ENCODE data around the gene GPR62.
"Not testable (repeated sequence)": the region's sequence is repeated elsewhere in the genome, so short reads cannot be mapped to it uniquely, and the experiment has no call there.

The GPR62 gene, protein sequence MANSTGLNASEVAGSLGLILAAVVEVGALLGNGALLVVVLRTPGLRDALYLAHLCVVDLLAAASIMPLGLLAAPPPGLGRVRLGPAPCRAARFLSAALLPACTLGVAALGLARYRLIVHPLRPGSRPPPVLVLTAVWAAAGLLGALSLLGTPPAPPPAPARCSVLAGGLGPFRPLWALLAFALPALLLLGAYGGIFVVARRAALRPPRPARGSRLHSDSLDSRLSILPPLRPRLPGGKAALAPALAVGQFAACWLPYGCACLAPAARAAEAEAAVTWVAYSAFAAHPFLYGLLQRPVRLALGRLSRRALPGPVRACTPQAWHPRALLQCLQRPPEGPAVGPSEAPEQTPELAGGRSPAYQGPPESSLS

DNA sequence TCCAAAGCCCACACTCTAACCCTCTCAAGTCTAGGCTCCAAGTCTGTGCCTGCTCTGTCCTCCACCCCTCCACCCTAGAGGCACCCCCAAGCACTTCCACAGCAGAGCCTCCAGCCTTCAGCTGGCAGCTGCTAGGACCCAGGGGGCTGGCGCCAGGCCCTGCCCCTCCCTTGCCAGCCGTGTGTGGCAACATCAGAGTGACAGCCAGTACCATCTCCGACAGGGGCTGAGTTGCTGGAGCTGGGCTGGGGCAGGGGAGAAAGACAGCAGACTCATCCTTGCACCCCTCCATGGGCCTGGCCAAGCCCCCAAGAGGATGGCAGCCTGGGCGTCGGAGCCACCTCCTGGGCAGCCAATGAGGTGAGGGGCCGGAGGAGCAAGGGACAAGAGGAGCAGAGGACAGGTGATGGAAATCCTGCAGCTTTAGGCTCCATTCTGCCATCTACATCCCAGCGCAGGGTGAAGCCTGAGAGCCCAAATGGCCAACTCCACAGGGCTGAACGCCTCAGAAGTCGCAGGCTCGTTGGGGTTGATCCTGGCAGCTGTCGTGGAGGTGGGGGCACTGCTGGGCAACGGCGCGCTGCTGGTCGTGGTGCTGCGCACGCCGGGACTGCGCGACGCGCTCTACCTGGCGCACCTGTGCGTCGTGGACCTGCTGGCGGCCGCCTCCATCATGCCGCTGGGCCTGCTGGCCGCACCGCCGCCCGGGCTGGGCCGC, at the start of gene GPR62:
Gene GPR62, plus strand, starts transcription at position 207 of the 718 bp plus-strand sequence. Its CDS starts 272 bp downstream, at position 479.
- DNase-seq, result no peak

DNA sequence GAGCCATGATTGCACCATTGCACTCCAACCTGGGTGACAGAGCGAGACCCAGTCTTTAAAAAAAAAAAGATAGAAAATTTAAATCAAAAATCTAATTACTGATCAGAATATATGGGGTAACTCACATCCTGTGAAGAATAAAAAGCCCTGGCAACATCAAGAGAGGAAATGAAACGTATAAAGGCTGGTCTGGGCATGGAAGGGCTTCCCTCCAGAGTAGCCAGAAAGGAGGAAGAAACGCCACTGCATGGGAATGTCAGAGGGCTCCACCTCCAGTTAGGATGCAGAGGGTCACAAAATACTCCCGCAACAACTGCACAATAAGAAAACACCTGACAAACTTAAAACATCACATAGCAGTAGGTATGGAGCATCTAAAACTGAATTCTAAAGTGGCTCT, 47.2 kb upstream of the GPR62 start:
- no peak for DNase-seq

DNA sequence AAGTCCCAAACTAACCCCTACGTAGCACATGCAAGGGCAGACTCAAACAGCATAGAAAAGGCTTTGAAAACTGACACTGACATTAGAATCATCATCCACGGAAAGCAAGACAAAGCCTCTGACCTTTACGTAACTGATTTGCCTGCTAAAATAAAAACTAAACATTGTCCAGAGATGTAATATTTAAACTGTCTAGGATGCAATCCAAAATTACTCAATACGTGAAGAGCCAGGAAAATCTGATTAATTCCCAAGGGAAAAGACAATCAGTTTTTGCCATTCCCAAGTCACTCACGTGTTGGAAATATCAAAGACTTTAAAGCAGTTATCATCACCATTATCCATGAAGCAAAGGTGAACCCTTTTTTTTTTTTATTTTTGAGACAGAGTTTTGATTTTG, 38.8 kb upstream of the GPR62 start:
- DNase-seq, result no peak

DNA sequence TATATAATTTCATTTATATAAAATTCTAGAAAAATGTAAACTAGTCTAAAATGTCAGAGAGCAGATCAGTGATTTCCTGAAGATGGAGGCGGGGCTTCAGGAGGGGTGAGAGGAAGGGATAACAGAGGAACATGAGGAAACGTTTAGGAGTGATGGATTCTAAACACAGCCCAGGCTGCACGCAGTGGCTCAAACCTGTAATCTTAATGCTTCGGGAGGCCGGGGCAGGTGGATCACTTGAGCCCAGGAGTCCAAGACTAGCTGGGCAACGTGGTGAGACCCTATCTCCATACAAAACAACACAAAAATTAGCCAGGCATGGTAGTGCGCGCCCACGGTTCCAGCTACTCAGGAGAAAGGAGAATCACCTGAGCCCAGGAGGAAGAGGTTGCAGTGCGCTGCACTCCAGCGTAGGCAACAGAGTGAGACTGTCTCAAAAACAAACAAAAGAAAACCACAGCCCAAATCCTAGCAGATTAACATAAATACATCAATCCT, 34.1 kb upstream of the GPR62 start:
- no peak for DNase-seq

DNA sequence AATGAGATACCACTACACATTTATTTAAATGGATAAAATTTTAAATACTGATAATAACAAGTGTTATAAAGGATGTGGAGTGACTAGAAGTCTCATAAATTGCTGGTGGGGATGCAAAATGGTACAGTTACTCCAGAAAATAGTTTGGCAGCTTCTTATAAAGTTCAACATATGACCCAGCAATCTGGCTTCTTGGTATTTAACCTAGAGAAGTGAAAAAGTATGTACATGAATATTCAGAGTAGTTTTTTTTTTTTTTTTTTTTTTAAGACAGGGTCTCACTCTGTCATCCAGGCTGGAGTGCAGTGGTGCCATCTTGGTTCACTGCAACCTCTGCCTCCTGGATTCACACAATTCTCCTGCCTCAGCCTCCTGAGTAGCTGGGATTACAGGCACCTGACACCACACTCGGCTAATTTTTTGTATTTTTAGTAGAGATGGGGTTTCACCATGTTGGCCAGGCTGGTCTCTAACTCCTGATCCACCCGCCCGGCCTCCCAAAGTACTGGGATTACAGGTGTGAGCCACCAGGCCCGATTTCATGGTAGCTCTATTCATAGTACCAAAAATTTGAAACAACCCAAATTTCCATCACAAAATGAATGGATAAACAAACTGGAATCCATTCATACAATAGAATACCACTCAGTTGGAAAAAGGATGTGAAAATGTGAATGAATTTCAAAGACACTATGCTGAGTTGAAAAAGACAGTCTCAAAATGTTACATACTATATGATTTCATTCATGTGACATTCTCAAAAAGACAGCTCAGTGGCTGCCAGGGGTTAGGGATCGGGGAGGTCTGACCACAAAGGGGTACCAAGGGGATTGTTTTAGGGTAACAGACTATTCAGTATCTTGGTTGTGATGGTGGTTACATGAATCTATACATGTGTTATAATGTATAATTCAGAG, 27.9 kb upstream of the GPR62 start:
- no peak for DNase-seq

DNA sequence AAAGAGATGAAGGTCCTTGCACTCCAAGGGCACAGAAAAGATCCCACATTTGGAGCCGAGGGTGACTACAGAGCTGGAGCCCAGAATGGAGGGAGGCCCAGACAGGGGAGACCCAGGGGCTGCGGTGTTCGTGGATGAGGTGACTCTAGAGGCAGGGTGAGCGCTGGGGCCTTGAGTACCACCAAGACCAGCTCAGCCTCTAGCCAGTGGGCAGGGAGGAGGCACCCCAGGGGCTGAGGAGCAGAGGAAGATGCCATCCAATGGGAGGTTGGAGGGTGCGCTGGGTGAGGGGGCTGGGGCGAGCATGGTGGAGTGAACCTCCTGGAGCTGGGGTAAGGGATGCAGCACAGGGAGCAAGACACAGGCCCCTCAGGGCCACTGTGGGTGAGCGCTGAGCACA, 26.7 kb upstream of the GPR62 start:
- DNase-seq, result no peak

DNA sequence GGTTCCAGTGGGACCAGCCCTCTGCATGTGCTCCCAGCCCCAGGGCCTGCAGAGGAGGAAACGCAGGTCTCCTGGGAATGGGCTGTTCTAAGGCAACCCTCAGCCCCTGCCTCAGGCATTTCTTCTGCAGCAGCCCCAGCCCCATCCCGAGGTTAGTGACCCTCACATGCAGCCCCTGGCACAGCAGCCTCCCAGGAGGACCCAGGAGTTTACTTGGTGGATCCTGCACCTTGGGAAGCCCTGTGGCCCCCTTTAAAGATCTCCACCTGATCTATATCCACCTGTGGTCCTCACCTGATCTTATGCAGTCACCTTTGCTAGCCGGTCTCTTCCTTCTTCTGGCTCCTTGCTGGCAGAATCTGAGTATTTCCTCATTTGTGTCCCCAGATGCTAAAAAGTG, 26.2 kb upstream of the GPR62 start:
- not testable (repeated sequence) for DNase-seq

DNA sequence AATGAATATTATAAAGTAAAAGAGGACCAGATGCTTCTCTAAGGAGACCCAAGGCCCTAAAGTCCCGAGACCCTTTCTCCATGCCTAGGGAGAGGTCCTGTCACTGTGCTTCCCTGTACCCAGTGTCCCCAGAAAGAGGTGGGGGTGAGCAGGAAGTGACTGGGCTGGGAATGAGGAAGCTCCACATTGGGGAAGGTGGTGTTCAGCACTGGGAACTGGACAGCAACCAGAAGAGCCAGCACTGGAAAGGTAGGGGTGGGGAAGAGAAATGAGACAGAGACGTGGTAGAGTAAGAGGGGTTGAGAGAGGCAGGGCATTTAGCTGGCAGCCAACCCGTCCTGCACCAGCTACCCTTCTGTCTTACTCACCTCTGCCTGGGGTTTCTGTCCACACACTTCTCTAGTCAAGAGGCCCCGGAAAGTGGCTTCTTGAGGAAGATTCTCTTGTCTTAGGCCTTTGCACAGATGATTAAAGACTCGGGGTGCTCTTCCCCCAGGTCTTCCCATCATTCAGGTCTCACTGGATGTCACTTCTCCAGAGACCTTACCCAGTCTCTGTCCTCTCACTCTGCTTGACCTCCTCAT, 25.7 kb upstream of the GPR62 start:
- peak; percentile 9 for DNase-seq

DNA sequence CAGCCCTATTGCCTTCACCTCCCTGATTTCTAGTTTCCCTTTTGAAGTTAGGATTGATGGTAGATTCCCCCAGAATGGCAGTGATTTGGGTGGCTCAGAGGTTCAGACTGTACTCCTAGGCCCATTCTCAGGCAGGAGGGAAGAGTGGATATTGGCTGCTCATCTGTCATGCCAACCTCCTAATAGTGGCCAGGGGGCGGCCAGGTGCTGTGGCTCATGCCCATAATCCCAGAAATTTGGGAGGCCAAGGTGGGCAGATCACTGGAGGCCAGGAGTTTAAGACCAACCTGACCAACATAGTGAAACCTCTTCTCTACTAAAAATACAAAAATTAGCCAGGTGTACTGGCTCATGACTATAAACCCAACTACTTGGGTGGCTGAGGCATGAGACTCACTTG, 24.7 kb upstream of the GPR62 start:
- no peak for DNase-seq

DNA sequence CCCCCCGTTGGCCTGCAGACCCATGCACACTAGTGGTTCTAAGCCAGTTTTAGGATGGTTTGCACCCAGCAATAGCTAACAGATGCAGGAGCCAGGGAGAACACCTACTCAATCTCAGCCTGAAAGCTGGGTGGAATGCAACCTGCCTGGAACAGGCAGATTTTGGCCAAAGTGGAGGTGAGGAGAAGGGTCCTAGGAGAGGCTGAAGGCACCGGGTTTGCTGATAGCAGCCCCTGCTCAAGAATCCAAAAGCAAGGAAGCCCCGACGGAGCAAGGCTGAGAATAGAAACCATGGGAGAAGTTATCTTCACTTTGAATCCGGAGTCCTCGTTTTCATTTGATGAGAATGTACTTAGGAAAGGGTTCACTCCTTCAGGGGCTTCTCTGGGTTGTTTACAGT, 23.4 kb upstream of the GPR62 start:
- no peak for DNase-seq

DNA sequence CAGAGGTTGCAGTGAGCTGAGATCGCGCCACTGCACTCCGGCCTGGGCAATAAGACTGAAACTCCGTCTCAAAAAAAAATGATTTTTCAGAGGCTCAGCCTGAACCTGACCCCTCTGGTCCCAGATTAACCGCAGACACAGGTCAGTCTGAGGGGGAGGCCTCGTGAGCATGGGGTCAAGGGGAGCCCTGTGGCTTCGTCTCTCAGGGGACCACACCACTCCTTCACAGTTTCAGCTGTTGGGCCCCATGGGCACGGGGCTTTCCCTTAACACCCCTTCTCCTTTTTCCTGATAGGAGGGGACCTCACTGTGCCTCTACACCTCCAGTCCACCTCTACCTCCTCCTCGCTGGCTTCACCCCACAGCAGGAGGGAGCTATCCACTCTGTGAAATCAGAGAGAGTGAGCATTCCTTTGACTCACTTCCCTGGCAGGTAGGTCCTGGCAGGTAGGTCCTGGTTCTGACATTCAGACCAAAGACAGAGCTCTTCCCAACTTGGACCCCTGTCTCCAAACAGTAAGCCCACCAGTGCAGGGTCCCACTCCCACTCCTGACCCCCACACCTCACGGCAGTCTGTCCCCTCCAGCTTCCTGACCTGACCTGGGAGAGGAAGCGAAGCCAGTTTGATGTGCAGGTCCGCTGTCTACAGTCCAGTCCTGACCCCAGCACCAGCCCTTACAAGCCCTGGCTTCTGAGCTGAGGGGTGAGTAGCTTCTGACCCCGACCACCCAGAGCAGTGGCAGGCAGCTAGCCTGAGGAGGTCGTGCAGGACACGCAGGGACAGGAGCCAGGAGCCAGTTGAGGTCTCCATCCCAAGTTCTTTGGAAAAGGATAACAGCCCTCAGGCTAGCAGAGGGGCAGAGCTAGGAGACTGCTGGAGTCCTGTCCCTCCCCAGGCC, 22.5 kb upstream of the GPR62 start:
- no peak for DNase-seq

DNA sequence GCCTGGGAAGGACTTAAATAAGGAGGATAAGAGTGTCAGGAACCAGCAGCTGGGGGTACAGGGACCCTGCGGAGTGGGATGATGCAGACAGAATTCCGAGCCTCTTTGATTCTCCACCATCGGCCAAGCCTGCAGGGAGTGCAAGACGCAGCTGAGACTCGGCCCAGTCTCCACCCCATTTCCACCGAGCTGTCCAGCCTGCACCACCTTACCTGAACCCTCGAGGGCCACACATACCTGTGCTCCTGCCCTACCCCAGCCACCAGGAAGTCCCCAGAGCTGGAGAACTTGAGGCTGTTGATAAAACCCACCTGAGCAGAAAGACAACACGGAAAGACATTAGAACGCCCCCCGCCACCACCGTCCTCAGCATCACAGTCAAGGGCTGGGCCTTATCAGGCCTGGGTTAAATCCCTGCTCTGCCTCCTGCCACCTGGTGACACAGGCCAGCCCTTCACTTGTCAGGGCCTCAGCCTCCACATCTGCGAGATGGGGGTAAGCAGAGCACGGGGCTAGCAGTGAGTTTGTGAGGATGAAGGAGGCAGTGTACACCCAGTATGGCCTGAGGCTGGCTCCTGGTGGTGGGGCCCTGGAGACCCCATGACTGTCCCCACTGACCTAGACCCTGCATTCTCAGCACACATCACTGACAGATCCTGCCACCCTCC, 21.6 kb upstream of the GPR62 start:
- DNase-seq, result no peak

DNA sequence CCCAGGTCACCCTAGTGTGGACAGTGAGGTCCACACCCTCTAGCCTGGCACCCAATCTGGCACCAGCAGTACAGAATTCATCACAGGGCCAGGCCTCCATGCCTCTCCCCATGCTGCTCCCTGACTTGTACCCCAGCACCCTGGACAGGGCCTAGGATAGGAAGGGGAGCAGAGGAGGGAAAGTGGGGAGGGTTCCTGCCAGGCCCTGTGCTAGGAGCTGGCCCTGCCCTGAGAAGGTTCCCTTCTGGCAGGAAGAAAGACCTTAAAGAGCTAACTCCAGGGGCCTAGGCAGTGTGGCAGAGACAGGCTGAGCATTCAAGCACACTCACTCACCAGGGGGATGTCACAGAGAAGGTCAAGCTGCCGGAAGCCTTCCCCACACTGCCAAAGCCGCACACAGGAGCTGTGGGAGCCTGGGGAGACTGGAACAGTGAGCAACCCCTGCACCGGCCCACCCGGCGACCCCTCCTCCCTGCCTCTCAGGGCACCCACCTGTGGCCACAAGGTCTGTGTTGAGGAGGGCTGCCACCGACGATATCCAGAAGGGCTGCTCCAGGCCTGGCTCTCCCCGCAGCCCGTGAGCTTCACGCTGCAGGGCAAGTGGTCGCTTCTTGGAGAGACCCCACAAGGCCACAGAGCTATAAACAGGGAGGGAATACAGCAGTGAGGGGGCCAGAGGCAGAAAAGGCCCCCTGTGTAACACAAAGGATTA, 20.9 kb upstream of the GPR62 start:
- no peak for DNase-seq

DNA sequence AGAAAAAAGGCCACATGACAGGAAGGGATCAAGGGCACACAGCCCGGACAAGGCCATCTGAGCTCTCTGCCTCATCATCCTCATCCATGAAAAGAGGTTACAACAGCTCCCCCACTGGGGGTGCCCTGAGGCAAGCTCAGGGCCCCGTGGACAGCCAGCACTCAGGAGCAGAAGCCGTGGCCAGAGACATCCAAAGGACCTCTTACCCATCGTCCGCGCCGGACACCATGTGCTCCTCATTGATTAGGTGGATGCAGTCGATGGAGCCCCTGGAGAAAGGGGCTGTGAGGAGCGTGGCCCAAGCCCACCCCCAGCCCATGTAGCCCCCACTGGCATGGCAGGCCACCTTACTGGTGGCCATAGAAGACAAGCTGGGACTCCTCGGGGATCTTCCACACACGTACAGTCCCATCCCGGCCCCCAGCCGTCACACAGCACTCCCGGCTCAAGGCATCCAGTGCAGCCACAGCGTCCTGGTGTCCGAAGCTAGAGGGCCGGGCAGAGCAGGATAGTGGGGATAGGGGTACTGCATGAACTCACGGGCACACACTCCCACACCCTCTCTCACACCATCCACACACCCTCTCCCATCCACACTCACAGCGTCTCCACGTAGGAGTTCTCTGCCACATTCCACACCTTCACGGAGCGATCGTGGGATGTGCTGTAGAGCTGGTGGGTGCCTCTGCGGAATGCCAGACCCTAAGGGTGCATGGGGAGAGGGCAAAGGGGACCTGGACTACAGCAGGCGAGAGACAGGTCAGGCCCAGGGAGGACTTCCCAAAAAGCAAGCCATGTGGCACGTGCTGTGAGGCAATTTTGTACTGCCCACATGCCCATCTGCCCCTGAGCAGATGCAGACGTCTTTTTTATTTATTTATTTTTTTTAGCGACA, 19.9 kb upstream of the GPR62 start:
- DNase-seq, result no peak

DNA sequence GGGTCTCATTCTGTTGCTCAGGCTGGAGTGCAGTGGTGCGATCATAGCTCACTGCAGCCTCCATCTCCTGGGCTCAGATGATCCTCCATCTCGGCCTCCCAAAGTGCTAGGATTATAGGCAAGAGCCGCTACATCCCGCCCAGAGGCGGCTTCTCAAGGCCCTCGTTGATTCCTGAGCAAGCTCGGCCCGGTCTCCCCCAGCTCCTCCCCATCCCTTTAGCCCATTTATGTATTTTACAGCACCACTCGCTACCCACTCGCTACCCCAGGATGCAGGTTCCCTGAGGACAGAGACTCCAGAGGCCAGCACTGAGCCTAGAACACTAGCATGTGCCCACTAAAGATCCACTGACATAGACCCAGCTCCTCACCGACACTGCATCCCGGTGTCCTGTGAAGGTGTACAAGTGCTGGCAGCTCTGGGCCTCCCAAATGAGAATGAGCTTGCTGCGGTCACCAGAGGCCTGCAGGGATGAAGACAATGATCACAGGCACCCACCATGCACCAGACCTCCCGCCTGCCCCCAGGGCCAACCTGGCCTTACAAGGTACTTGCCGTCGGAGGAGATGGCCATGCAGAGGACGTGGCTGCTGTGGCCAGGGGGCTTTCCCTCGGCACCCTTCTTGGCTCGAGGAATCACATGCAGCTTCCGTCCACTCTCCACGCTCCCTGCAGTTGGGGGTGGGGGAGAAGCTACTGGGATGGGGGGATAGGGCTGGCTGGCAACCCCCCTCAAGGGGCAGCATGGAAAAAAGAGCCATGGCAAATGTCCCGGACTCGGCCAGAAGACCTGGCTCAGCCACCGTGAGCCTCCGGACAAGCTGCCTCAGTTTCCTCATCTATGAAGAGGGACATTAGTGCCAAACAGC, 19.1 kb upstream of the GPR62 start:
- no peak for DNase-seq

DNA sequence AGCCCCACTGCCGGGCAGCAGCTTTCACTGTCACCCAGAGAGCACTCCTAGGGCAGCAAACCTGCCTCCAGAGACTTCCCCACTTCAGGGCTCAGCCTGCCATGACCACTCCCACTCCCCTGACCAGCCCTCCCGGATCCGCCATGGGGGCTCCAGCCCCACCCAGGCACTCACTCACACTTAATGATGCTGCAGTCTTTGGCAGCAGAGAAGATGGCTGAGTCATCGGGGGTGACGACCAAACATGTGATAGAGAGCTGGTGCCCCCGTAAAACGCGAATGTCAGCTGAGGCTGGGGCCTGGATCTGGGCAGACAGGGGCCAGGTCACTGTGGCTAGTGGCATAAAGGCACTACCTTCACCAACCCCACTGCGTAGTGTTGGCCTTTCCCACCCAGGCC, 18.2 kb upstream of the GPR62 start:
- no peak for DNase-seq

DNA sequence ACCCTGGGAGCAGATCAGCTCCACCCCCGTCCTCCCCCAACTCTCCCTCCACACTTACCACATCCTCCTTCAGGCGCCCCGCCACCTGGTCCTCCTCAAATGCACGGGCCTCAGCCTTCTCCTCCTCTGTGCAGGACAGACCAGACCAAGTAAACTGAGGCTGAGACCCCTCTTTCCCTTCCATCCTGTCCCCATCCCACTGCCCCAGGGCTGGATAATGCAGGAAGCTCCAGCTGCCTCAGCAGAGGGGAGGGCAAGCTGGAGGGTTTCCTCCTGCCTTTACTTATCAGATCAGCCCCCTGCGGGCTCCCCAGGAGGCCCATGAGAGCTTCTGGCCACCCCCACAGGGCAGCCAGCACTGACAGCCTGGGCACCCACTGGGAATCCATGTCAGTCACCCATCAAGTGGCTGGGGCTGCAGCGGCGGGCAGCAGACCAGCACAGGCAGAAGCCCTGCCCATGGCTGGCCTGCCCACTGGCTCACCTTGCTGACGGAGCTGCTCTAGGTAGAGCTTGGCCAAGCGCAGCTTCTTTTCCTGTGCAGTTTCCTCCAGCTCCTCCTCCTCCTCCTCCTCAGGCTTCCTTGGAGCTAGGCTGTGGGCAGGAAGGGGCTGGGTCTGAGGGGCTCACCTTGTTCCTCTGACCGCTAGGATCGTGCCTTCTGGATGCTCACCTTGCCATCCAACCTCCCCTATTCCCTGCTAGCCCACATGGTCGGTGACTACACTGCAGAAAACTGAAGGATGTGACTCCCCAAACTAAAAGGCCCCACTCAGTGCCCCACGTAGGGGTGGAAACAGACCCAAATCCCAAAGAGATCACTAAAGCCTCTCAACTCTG, 17.4 kb upstream of the GPR62 start:
- DNase-seq, result no peak

All from inflammatory macrophage treated with lipopolysaccharide for 4 hours (primary cell).